AG04450 (cell line): Measurements from ENCODE around the gene PLD6. TPM values are rescaled to one million over a fixed set of nuclear protein-coding genes. Genes with fewer than 3 reads are reported as not detected.

ENCODE experiments used
- CTCF ChIA-PET: fragments of 300-600, 350-600 bp; formaldehyde crosslinking; extraction: SDS; loops from one replicate; lab custom pipeline; 2022; ENCODE audit warnings: antibody characterized with exemption, inconsistent platforms; lab: Charles Lee
- POLR2A ChIA-PET: fragments of 350-600 bp; formaldehyde crosslinking; extraction: SDS; loops from one replicate; lab custom pipeline; 2021; ENCODE audit warnings: antibody characterized with exemption, inconsistent platforms; lab: Yijun Ruan, JAX
- DNase-seq: peaks from one replicate; pipeline ENCODE4 v3.0.0-alpha.2; 2011; ENCODE audit warnings: low read depth, low spot score
- H3K27ac ChIP-seq: one replicate; pipeline ENCODE4 v1.5.1; 2012; ENCODE audit warnings: low read depth, low read length, control low read depth
- H3K27me3 ChIP-seq: one replicate; pipeline ENCODE4 v1.6.0; 2012; ENCODE audit warnings: low read length; ENCODE audit not compliant: control insufficient read depth, insufficient read depth
- H3K4me3 ChIP-seq: 2 replicates; pipeline ENCODE4 v1.5.1; 2011; ENCODE audit warnings: mild to moderate bottlenecking, low read depth, low read length, control low read depth
- H3K9me3 ChIP-seq: 2 replicates; pipeline ENCODE4 v1.5.1; 2012; ENCODE audit warnings: low read length; ENCODE audit not compliant: control insufficient read depth, insufficient read depth
- CTCF ChIP-seq: IDR thresholded peaks from 2 replicates; pipeline ENCODE4 v1.5.1; 2011; ENCODE audit warnings: low read depth, low read length, control low read depth, inconsistent platforms
- polyA plus RNA-seq: library from polyadenylated mRNA; depleted of rRNA; stranded (reverse); fragments of >200 nt; gene quantifications from 2 replicates; pipeline ENCODE4 v1.2.3, GENCODE V29; 2011

PLD6 gene
- polyA plus RNA-seq, 1 experiment, result 1.6 TPM

- ChIA-PET POLR2A (no interaction called here), CTCF (no interaction called here)
- TF ChIP-seq CTCF, result no peak
- peak overlapping the region; percentile 58 for H3K4me3 ChIP-seq
- DNase-seq, result no peak
- no peaks in the 10 kb centered on the region; the same call in 1 of the 2 replicates for H3K9me3 ChIP-seq
- H3K27me3 ChIP-seq, result no peaks in the 10 kb centered on the region
- H3K27ac ChIP-seq, result no peak overlapping the region
Observed at GRCh38 chr17:17205368-17206123, 587 bp downstream of the PLD6 start.

- TF ChIP-seq CTCF, result no peak
- Histone ChIP-seq H3K9me3 (no peaks in the 10 kb centered on the region; the same call in 1 of the 2 replicates), H3K4me3 (peak overlapping the region; percentile 58), H3K27me3 (no peaks in the 10 kb centered on the region), H3K27ac (no peak overlapping the region)
- no peak for DNase-seq
- ChIA-PET POLR2A (no interaction called here), CTCF (no interaction called here)
Observed at GRCh38 chr17:17204635-17205231, 1.4 kb downstream of the PLD6 start.

GRCh38 chr17:17204041-17204591, 2.0 kb downstream of the PLD6 start:
- Histone ChIP-seq H3K4me3 (no peak overlapping the region), H3K27ac (no peak overlapping the region), H3K9me3 (no peaks in the 10 kb centered on the region; the same call in 1 of the 2 replicates), H3K27me3 (no peaks in the 10 kb centered on the region)
- ChIA-PET CTCF (no interaction called here), POLR2A (no interaction called here)
- no peak for DNase-seq
- no peak for TF ChIP-seq CTCF

GRCh38 chr17:17203173-17203730, 2.9 kb downstream of the PLD6 start:
- TF ChIP-seq CTCF, result no peak
- CTCF ChIA-PET, result interaction anchor here (0.6 kb wide), 1 partner anchor 57 kb away, joined by 8 read pairs; no protein-coding TSS in a partner anchor
- Histone ChIP-seq H3K4me3 (no peak overlapping the region), H3K27ac (no peak overlapping the region), H3K9me3 (no peaks in the 10 kb centered on the region; the same call in 1 of the 2 replicates), H3K27me3 (no peaks in the 10 kb centered on the region)
- no peak for DNase-seq
- POLR2A ChIA-PET, result no interaction called here
